Neural cell (in vitro differentiated cells): ENCODE results near the gene CFAP47. TPM values are rescaled to one million over a fixed set of nuclear protein-coding genes. Genes with fewer than 3 reads are reported as not detected.

Experiments
- H2AFZ ChIP-seq: fragments of 200-600, 300-800 bp; sonication (generic), shearing (Covaris generic); 2 replicates; pipeline ENCODE4 v1.6.0; 2014; ENCODE audit warnings: low read depth, mild to moderate bottlenecking, antibody characterized with exemption, low read length, moderate library complexity
- H3F3A ChIP-seq: fragments of 200-600 bp; shearing (Covaris generic); 2 replicates; pipeline ENCODE4 v1.6.1; 2016; ENCODE audit warnings: mild to moderate bottlenecking, moderate library complexity, mixed read lengths, antibody characterized with exemption, low read length; ENCODE audit not compliant: insufficient read depth, poor library complexity, severe bottlenecking
- H3K27ac ChIP-seq: fragments of 200-600, 300-800 bp; sonication (generic), shearing (Covaris generic); 2 replicates; pipeline ENCODE4 v1.5.1; 2014; ENCODE audit warnings: mild to moderate bottlenecking, low read length, moderate library complexity
- H3K27me3 ChIP-seq: fragments of 300-800, 200-600 bp; sonication (generic), shearing (Covaris generic); 2 replicates; pipeline ENCODE4 v1.6.0; 2014; ENCODE audit warnings: mild to moderate bottlenecking, low read depth, low read length, moderate library complexity; ENCODE audit not compliant: insufficient read depth
- H3K36me3 ChIP-seq: fragments of 300-800, 200-600 bp; sonication (generic), shearing (Covaris generic); 2 replicates; pipeline ENCODE4 v1.5.1; 2014; ENCODE audit warnings: mild to moderate bottlenecking, antibody characterized with exemption, low read length, moderate library complexity; ENCODE audit not compliant: insufficient read depth
- H3K4me2 ChIP-seq: fragments of 300-800, 200-600 bp; sonication (generic), shearing (Covaris generic); 2 replicates; pipeline ENCODE4 v1.6.0; 2014; ENCODE audit warnings: mild to moderate bottlenecking, low read length
- H3K4me3 ChIP-seq: fragments of 300-800, 200-600 bp; sonication (generic), shearing (Covaris generic); 2 replicates; pipeline ENCODE4 v1.5.1; 2014; ENCODE audit warnings: mild to moderate bottlenecking, low read length, moderate library complexity
- H3K79me2 ChIP-seq: fragments of 200-600 bp; shearing (Covaris generic); replicated peaks from 2 replicates; pipeline ENCODE4 v1.6.0; 2014; ENCODE audit warnings: mild to moderate bottlenecking, low read length, moderate library complexity; ENCODE audit not compliant: insufficient read depth
- H3K9ac ChIP-seq: fragments of 300-800, 200-600 bp; sonication (generic), shearing (Covaris generic); 2 replicates; pipeline ENCODE4 v1.6.1; 2016; ENCODE audit warnings: mild to moderate bottlenecking, low read length, mixed read lengths
- H3K9me2 ChIP-seq: fragments of 200-600 bp; shearing (Covaris generic); 2 replicates; pipeline ENCODE4 v1.6.1; 2016; ENCODE audit warnings: mild to moderate bottlenecking, low read length, mixed read lengths; ENCODE audit not compliant: insufficient read depth
- H3K9me3 ChIP-seq: fragments of 200-600, 300-800 bp; sonication (generic), shearing (Covaris generic); 2 replicates; pipeline ENCODE4 v1.6.1; 2016; ENCODE audit warnings: mild to moderate bottlenecking, mixed run types, low read length, moderate library complexity, mixed read lengths
- H4K20me1 ChIP-seq: fragments of 200-600 bp; shearing (Covaris generic); 2 replicates; pipeline ENCODE4 v1.6.1; 2016; ENCODE audit warnings: mild to moderate bottlenecking, mixed run types; ENCODE audit not compliant: insufficient read depth
- EP300 ChIP-seq: fragments of 450-650 bp; conservative IDR thresholded peaks from 2 replicates; pipeline ENCODE4 v1.6.1; 2014; ENCODE audit warnings: antibody characterized with exemption, mild to moderate bottlenecking, moderate library complexity; ENCODE audit not compliant: poor library complexity, severe bottlenecking
- EZH2 ChIP-seq: fragments of 200-600, 300-800 bp; shearing (Covaris generic), sonication (generic); IDR thresholded peaks from 2 replicates; pipeline ENCODE4 v1.6.1; 2014; ENCODE audit warnings: antibody characterized with exemption, low read length, borderline replicate concordance, mild to moderate bottlenecking; ENCODE audit not compliant: insufficient read depth, poor library complexity, severe bottlenecking
- MXI1 ChIP-seq: fragments of 450-650 bp; conservative IDR thresholded peaks from 2 replicates; pipeline ENCODE4 v1.6.1; 2014; ENCODE audit warnings: antibody characterized with exemption, mild to moderate bottlenecking; ENCODE audit not compliant: poor library complexity, severe bottlenecking
- POLR2AphosphoS5 ChIP-seq: IDR thresholded peaks from 2 replicates; pipeline ENCODE4 v1.6.1; 2012
- RAD21 ChIP-seq: fragments of 450-650 bp; conservative IDR thresholded peaks from 2 replicates; pipeline ENCODE4 v1.6.1; 2014; ENCODE audit warnings: antibody characterized with exemption, mild to moderate bottlenecking, moderate library complexity
- REST ChIP-seq: IDR thresholded peaks from 2 replicates; pipeline ENCODE4 v1.6.1; 2012; ENCODE audit warnings: borderline replicate concordance
- SMC3 ChIP-seq: fragments of 450-650 bp; conservative IDR thresholded peaks from 2 replicates; pipeline ENCODE4 v1.6.1; 2014; ENCODE audit warnings: antibody characterized with exemption, mild to moderate bottlenecking, moderate library complexity; ENCODE audit not compliant: poor library complexity
- TAF1 ChIP-seq: IDR thresholded peaks from 2 replicates; pipeline ENCODE4 v1.6.1; 2012; ENCODE audit warnings: low read depth
- polyA plus RNA-seq: library from polyadenylated mRNA; depleted of rRNA; stranded (reverse); fragments of >200 nt; gene quantifications from 2 replicates; pipeline ENCODE4 v1.2.3, GENCODE V29; 2014
- TF ChIP-seq, protein P1 (sequence below): fragments of 450-650 bp; IDR thresholded peaks from 2 replicates; pipeline ENCODE4 v1.5.1; 2014; ENCODE audit warnings: antibody characterized with exemption, mild to moderate bottlenecking, moderate library complexity; ENCODE audit not compliant: poor library complexity, severe bottlenecking

The CFAP47 gene
- polyA plus RNA-seq, 1 donor from 2014 or later = not detected

DNA sequence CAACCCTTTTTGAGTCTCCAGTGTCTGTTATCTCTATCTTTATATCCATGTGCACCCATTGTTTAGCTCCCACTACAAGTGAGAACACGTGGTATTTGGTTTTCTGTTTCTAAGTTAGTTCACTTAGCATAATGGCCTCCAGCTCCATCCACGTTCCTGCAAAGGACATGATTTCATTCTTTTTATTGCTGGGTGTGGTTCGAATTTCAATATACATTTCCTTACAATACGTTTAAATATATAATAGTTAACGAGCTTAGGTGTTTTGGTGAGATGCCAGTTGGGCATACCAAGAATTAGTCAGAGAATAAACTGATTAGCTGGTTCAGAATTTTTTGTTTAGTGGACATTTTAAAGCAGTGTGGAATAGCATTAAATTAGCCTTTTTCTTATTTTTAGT, 196.7 kb downstream of the CFAP47 start:
- Histone ChIP-seq H3K9ac (no peak overlapping the region), H3K9me3 (no peaks in the 10 kb centered on the region), H3F3A (no peaks in the 10 kb centered on the region), H3K27ac (no peak overlapping the region), H3K79me2 (no peaks in the 10 kb centered on the region), H2AFZ (no peak overlapping the region), H3K27me3 (no peaks in the 10 kb centered on the region), H3K9me2 (no peaks in the 10 kb centered on the region), H4K20me1 (no peaks in the 10 kb centered on the region), H3K4me3 (no peak overlapping the region), H3K4me2 (no peak overlapping the region), H3K36me3 (no peaks in the 10 kb centered on the region)
- TF ChIP-seq SMC3 (no peak), EZH2 (no peak), EP300 (no peak), TAF1 (no peak), RAD21 (no peak), REST (no peak)
- TF ChIP-seq, protein P1, sequence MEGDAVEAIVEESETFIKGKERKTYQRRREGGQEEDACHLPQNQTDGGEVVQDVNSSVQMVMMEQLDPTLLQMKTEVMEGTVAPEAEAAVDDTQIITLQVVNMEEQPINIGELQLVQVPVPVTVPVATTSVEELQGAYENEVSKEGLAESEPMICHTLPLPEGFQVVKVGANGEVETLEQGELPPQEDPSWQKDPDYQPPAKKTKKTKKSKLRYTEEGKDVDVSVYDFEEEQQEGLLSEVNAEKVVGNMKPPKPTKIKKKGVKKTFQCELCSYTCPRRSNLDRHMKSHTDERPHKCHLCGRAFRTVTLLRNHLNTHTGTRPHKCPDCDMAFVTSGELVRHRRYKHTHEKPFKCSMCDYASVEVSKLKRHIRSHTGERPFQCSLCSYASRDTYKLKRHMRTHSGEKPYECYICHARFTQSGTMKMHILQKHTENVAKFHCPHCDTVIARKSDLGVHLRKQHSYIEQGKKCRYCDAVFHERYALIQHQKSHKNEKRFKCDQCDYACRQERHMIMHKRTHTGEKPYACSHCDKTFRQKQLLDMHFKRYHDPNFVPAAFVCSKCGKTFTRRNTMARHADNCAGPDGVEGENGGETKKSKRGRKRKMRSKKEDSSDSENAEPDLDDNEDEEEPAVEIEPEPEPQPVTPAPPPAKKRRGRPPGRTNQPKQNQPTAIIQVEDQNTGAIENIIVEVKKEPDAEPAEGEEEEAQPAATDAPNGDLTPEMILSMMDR = no peak

GRCh38 chrX:36159254-36159653, 239.7 kb downstream of the CFAP47 start:
- H3K4me2 ChIP-seq = no peak overlapping the region
- TF ChIP-seq MXI1 = no peak
- no peak for TF ChIP-seq EP300
- no peak for TF ChIP-seq POLR2AphosphoS5
- no peak for TF ChIP-seq TAF1
- TF ChIP-seq EZH2 = no peak
- TF ChIP-seq, protein P1 = no peak
- no peak for TF ChIP-seq SMC3
- no peaks in the 10 kb centered on the region for H4K20me1 ChIP-seq
- H3K36me3 ChIP-seq = no peaks in the 10 kb centered on the region
- no peaks in the 10 kb centered on the region for H3K79me2 ChIP-seq
- H3K27ac ChIP-seq = no peak overlapping the region
- H2AFZ ChIP-seq = no peak overlapping the region
- no peak overlapping the region for H3K4me3 ChIP-seq
- no peaks in the 10 kb centered on the region for H3F3A ChIP-seq
- H3K9me2 ChIP-seq = no peaks in the 10 kb centered on the region
- H3K9me3 ChIP-seq = no peaks in the 10 kb centered on the region
- H3K27me3 ChIP-seq = no peaks in the 10 kb centered on the region
- no peak overlapping the region for H3K9ac ChIP-seq
